ENCODE results near the gene CARD19.
A peak's percentile ranks its signal among the peaks of the same experiment; 100 is the strongest.
"Not testable (repeated sequence)": the region's sequence is repeated elsewhere in the genome, so short reads cannot be mapped to it uniquely, and the experiment has no call there.

CARD19 gene

DNA sequence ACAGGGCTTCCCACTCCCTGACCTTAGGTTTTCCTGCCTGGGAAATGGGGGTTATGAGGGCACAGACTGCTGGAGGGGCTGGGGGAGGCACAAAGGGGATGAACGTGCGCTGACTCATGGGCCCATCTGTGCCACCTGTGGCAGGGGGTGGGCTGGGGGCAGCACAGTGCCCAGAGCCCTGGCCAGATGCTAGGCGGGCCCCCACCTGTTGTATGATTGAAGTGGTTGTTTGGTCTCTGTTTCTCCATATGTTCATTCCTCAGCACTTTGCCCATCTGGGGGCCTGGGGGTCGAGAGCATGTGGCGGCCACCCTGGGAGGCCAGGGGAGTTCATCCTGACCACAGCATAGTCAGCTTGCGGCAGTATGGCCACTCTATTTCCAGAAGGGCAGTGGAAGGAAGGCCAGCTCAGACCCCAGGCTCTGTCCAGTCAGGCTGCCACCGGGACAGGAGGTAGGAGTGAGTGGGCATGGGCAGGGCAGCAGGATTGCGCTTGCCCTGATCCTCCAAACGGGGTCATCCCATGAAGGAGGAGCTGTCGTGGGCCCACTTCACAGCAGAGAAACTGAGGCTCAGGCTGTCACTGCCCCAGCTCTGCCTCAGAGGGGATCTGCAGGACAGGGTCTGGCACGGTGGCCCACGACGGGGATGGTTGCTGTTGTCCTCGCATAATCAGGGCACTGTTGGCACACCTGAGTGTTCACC, 38.9 kb downstream of the CARD19 start:
- peaks cover 12% of the 10 kb centered on the region for H3K27me3 ChIP-seq (ENCODE audit: insufficient read depth, low read length)
- H3K4me1 ChIP-seq (ENCODE audit: insufficient read depth, low read length): 0 out of 2 replicates have a peak, but pooled peaks cover 2% of the 10 kb centered on the region
- peak overlapping the region; percentile 81 for H3K4me3 ChIP-seq (ENCODE audit: low read length)
- H3K9ac ChIP-seq (ENCODE audit: low read depth, low read length): peak overlapping the region; percentile 66; the same call in 1 of the 2 replicates
- H3K36me3 ChIP-seq (ENCODE audit: insufficient read depth, low read depth, low read length): no peaks in the 10 kb centered on the region
- no peaks in the 10 kb centered on the region for H3K9me3 ChIP-seq (ENCODE audit: insufficient read depth, low read depth, low read length)
- H3K27ac ChIP-seq (ENCODE audit: low read length): no peak overlapping the region

DNA sequence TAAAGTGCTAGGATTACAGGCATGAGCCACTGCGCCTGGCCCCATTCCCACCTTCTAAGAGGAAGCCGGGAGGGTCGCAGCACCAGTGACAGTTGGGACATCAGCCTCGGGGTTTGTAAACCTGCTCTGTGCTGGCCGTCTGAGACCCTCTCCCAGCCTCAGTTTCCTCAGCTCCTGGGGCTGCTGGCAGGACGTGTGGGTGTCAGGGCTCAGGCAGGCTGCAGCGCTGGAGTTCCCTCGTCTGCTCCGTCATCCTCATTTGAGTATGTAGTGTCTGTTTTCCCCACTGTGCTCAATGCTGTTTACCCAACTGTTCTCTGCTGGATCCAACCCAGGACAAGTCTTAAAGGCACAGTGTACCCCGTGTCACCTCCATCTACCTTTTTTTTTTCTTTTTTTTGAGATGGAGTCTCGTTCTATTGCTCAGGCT, 40.0 kb downstream of the CARD19 start:
- no peak overlapping the region for H3K9ac ChIP-seq (ENCODE audit: low read depth, low read length)
- peaks cover 12% of the 10 kb centered on the region for H3K27me3 ChIP-seq (ENCODE audit: insufficient read depth, low read length)
- no peak overlapping the region for H3K27ac ChIP-seq (ENCODE audit: low read length)
- no peak overlapping the region for H3K4me3 ChIP-seq (ENCODE audit: low read length)
- no peaks in the 10 kb centered on the region for H3K36me3 ChIP-seq (ENCODE audit: insufficient read depth, low read depth, low read length)
- 0 out of 2 replicates have a peak, but pooled peaks cover 2% of the 10 kb centered on the region for H3K4me1 ChIP-seq (ENCODE audit: insufficient read depth, low read length)
- no peaks in the 10 kb centered on the region for H3K9me3 ChIP-seq (ENCODE audit: insufficient read depth, low read depth, low read length)

DNA sequence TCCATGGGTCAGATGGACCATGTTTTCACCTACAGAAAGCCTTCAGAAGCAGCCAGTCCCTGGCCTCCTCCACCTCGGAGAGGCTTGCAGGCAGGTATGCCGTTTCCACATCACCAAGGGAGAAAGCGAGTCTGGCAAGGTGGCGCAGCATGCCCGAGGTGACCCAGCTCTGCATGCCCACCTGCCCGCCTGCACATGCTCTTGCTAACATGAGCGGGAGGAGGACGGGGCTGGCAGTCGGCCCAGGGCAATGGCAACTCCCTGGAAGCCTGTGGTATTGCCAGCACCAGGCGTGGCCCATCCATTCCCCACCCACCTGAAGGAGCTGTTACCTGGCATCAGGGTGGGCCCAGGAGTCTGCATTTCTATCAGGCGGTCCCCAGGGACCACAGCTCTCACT, 41.3 kb downstream of the CARD19 start:
- Histone ChIP-seq H3K27me3 (ENCODE audit: insufficient read depth, low read length) (peaks cover 12% of the 10 kb centered on the region), H3K4me3 (ENCODE audit: low read length) (no peak overlapping the region), H3K9me3 (ENCODE audit: insufficient read depth, low read depth, low read length) (no peaks in the 10 kb centered on the region), H3K4me1 (ENCODE audit: insufficient read depth, low read length) (0 out of 2 replicates have a peak, but pooled peaks cover 2% of the 10 kb centered on the region), H3K36me3 (ENCODE audit: insufficient read depth, low read depth, low read length) (no peaks in the 10 kb centered on the region), H3K27ac (ENCODE audit: low read length) (no peak overlapping the region), H3K9ac (ENCODE audit: low read depth, low read length) (no peak overlapping the region)

DNA sequence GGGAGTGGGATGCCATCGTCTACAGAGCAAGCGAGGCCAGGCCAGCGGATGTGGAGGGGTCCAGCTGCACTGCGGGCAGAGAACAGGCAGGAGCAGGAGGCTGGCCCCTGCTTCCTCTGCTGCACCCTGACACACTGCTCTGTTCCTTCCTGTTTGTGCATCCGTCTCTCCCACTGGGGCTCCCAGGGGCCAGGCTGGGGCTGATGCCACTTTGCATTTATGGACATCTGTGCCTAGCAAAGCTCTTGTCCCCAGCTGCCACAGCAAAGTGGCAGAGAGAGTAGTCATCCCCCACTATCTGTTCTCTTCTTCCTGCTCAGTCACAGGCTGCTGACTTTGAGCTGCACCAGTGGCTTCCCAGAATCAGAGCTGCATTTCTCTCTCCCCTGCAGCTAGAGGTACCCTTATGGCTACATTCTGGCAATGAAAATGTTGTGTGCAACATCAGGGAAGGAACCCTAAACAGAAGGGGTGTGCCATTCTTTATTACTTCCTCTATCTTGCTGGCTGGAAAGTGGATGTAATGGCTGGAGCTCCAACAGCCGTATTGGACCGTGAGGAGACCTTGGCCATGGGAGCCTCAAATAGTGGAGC, 42.3 kb downstream of the CARD19 start:
- peaks cover 12% of the 10 kb centered on the region for H3K27me3 ChIP-seq (ENCODE audit: insufficient read depth, low read length)
- H3K27ac ChIP-seq (ENCODE audit: low read length): no peak overlapping the region
- no peak overlapping the region for H3K4me3 ChIP-seq (ENCODE audit: low read length)
- H3K4me1 ChIP-seq (ENCODE audit: insufficient read depth, low read length): no peaks in the 10 kb centered on the region
- no peaks in the 10 kb centered on the region for H3K9me3 ChIP-seq (ENCODE audit: insufficient read depth, low read depth, low read length)
- H3K9ac ChIP-seq (ENCODE audit: low read depth, low read length): no peak overlapping the region
- no peaks in the 10 kb centered on the region for H3K36me3 ChIP-seq (ENCODE audit: insufficient read depth, low read depth, low read length)

DNA sequence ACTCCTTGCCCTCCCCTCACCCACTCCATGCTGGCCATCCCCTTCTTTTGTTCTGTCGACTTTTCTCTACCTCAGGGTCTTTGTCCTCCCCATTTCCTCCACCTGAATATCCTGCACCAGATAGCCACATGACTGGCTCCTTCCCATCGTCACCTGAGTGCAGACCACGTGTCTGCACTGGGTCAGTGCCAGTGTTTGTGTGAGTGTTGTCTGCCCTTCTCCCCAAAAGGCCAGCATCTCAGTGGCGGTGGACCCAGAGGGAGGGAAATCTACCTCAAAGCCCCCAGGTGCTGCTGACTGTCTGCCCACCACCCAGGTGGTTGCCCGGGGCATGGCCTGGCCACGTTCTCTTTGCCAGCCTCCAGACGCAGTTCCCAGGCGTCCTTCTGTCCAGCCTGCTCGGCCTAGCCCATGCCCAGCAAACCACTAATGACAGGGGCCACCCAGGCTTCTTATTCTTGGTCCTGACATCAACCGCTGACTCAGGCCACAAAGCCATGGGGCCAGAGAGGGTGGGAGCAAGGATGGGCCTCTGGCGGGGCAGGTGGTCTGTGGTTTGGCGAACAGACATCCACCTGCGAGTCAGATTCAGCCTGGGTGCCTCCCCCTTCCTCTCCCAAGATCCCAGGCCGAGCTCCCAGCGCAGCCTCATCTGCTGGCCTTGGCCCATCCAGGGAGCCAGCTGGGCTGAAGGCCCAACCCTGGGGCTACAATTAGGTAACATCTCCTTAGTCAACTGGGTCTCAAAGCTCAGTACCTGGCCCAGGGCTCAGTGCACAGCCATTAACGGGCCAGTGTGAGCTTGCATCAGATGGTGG, 43.6 kb downstream of the CARD19 start:
- Histone ChIP-seq H3K9ac (ENCODE audit: low read depth, low read length) (no peak overlapping the region), H3K36me3 (ENCODE audit: insufficient read depth, low read depth, low read length) (no peaks in the 10 kb centered on the region), H3K9me3 (ENCODE audit: insufficient read depth, low read depth, low read length) (no peaks in the 10 kb centered on the region), H3K4me3 (ENCODE audit: low read length) (no peak overlapping the region), H3K27me3 (ENCODE audit: insufficient read depth, low read length) (peaks cover 10% of the 10 kb centered on the region), H3K4me1 (ENCODE audit: insufficient read depth, low read length) (0 out of 2 replicates have a peak, but pooled peaks cover 4% of the 10 kb centered on the region), H3K27ac (ENCODE audit: low read length) (no peak overlapping the region)

DNA sequence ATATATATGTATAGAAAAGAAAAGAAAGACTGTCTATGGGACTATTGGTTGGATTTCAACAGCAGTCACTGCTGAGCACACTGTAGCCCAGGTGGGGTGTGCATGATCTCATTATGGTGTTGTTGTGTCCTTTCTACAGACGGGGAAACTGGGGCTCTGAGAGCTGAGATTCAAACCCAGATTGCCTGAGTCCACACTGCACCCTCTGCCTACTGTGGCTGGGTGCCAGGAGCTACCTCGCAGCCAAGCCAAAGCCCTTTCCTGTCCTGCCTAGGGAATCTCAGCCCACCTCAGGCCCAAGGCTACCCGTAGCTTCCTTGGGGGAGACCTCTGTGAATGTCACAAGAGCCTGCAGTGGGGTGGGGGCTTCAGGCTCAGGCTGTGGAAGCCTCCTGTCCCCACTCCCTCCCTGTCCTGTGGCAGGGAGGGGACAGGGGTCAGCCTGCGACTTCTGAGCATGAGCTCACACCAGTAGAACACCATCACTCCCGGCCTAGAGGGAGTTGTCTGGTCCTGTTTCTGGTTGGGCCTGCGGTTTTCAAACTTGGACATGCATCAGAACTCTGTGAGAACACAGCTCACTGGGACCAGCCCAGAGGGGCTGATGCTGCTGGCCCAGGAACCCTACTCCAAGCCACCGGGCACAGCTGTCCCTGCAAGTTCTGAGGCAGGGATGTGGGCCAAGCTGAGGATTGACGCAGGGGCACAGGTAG, 45.9 kb downstream of the CARD19 start:
- Histone ChIP-seq H3K27me3 (ENCODE audit: insufficient read depth, low read length) (no peaks in the 10 kb centered on the region), H3K9ac (ENCODE audit: low read depth, low read length) (no peak overlapping the region), H3K9me3 (ENCODE audit: insufficient read depth, low read depth, low read length) (no peaks in the 10 kb centered on the region), H3K4me1 (ENCODE audit: insufficient read depth, low read length) (0 out of 2 replicates have a peak, but pooled peaks cover 4% of the 10 kb centered on the region), H3K36me3 (ENCODE audit: insufficient read depth, low read depth, low read length) (no peaks in the 10 kb centered on the region), H3K4me3 (ENCODE audit: low read length) (no peak overlapping the region), H3K27ac (ENCODE audit: low read length) (no peak overlapping the region)

DNA sequence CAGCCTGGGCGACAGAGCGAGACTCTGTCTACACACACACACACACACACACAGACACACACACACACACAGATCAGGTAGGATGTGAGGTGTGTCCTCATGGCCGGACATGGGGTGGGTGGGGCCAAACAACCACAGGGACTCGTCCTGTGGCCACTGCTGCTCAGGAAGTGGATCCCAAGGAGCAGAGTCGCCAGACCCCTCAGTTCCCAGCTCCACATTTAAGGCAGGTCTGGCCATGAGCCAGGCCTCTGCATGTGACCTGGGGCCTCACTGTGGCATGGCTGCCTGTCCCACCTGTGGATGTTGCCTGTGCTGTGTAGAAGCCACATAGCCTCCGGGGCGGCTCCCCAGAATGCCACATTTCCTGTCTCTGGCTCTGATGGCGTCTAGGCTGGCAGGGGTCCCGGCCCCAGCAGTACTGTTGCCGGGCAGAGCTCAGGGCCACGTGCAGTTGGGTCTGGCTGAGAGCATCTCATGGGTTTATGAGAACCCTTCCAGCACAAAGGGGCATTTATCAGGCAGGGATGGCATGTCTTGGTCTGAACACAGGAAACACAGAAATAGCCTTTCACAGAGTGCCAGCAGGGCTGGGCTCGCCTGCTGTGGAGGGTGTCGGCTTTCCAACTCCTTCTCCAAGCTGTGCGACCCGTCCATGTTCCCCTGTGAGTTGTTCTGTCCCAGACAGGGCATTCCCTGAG, 48.0 kb downstream of the CARD19 start:
- no peak overlapping the region for H3K27ac ChIP-seq (ENCODE audit: low read length)
- H3K4me1 ChIP-seq (ENCODE audit: insufficient read depth, low read length): 0 out of 2 replicates have a peak, but pooled peaks cover 4% of the 10 kb centered on the region
- no peaks in the 10 kb centered on the region for H3K36me3 ChIP-seq (ENCODE audit: insufficient read depth, low read depth, low read length)
- H3K9me3 ChIP-seq (ENCODE audit: insufficient read depth, low read depth, low read length): no peaks in the 10 kb centered on the region
- H3K9ac ChIP-seq (ENCODE audit: low read depth, low read length): no peak overlapping the region
- no peak overlapping the region for H3K4me3 ChIP-seq (ENCODE audit: low read length)
- no peaks in the 10 kb centered on the region for H3K27me3 ChIP-seq (ENCODE audit: insufficient read depth, low read length)

DNA sequence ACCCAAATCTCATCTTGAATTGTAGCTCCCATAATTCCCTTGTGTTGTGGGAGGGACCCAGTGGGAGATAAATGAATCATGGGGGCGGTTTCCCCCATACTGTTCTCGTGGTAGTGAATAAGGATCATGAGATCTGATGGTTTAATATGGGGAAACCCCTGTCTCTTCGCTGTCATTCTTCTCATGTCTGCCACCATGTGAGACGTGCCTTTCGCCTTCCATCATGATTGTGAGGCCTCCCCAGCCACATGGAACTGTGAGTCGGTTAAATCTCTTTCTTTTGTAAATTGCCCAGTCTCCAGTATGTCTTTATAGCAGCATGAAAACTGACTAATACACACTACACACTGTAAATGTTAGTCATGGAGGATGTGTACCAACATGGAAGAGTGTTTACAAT, 50.7 kb downstream of the CARD19 start:
- not testable (repeated sequence) for H3K4me3 ChIP-seq (ENCODE audit: low read length); H3K27ac ChIP-seq (ENCODE audit: low read length); H3K9ac ChIP-seq (ENCODE audit: low read depth, low read length)

DNA sequence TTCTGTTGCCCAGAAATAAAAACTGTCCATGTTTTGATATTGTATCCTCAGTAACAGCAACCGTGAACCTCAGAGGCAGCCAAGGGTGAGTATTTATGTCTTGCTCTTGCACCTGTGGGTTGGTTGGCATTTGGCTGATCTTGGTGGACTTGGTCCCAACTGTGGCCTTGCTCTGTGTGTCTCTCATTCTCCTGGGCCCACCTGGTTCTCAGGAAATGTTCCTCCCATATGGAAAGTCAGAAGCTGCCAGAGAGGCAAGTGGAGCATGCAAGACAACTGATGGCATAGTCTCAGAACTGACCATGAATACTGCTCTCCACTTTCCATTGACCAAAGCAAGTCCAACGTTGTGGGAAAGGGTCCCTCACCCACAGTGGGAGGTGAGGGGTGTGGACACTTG, 51.6 kb downstream of the CARD19 start:
- Histone ChIP-seq H3K27ac (ENCODE audit: low read length) (no peak overlapping the region), H3K9me3 (ENCODE audit: insufficient read depth, low read depth, low read length) (no peaks in the 10 kb centered on the region), H3K4me1 (ENCODE audit: insufficient read depth, low read length) (0 out of 2 replicates have a peak, but pooled peaks cover 4% of the 10 kb centered on the region), H3K27me3 (ENCODE audit: insufficient read depth, low read length) (no peaks in the 10 kb centered on the region), H3K4me3 (ENCODE audit: low read length) (no peak overlapping the region), H3K9ac (ENCODE audit: low read depth, low read length) (no peak overlapping the region), H3K36me3 (ENCODE audit: insufficient read depth, low read depth, low read length) (no peaks in the 10 kb centered on the region)

More for the DNA sequence above, 50.7 kb downstream of the CARD19 start:
- H3K9me3 ChIP-seq (ENCODE audit: insufficient read depth, low read depth, low read length); H3K27me3 ChIP-seq (ENCODE audit: insufficient read depth, low read length); H3K4me1 ChIP-seq (ENCODE audit: insufficient read depth, low read length); H3K36me3 ChIP-seq (ENCODE audit: insufficient read depth, low read depth, low read length): not testable (repeated sequence)

DNA sequence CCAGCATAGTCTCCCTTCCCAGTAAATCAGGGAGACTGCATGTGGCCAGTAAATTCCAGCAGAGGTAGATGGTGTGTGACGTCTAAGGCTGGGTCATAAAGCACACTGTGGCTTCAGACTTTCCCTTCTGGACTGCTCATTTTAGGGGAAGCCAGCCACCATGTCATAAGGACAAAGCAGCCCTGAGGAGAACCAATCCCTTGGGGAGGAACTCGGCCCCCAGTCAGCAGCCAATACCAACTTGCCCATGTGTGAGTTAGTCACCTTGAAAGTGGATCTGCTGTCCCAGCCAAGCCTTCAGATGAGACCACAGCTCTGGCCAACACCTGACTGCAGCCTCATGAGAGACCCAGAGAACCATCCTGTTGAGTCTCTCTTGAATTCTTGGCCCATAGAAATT, 52.7 kb downstream of the CARD19 start:
- no peak overlapping the region for H3K27ac ChIP-seq (ENCODE audit: low read length)
- H3K36me3 ChIP-seq (ENCODE audit: insufficient read depth, low read depth, low read length): no peaks in the 10 kb centered on the region
- no peak overlapping the region for H3K4me3 ChIP-seq (ENCODE audit: low read length)
- no peak overlapping the region for H3K9ac ChIP-seq (ENCODE audit: low read depth, low read length)
- no peaks in the 10 kb centered on the region for H3K9me3 ChIP-seq (ENCODE audit: insufficient read depth, low read depth, low read length)
- H3K27me3 ChIP-seq (ENCODE audit: insufficient read depth, low read length): no peaks in the 10 kb centered on the region
- H3K4me1 ChIP-seq (ENCODE audit: insufficient read depth, low read length): 0 out of 2 replicates have a peak, but pooled peaks cover 4% of the 10 kb centered on the region

DNA sequence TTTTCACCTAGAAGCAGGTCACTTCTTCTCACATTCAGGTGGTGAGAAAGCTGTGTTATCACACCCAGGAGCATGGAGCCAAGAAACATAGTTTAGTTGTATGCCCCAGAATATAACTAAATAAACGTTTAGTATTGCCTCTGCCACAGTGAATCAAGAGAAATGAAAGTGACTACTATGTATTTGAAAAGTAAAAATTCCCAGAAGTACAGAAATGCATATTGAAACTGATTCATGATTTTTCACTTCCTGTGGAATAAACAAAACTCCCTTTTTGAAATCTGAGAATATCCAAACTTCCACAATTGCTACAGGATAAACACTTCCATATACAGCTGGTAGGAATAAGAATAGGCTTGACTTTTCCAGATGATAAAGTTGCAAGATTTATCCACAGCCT, 53.3 kb downstream of the CARD19 start:
- Histone ChIP-seq H3K27ac (ENCODE audit: low read length) (no peak overlapping the region), H3K9me3 (ENCODE audit: insufficient read depth, low read depth, low read length) (no peaks in the 10 kb centered on the region), H3K9ac (ENCODE audit: low read depth, low read length) (no peak overlapping the region), H3K27me3 (ENCODE audit: insufficient read depth, low read length) (no peaks in the 10 kb centered on the region), H3K4me1 (ENCODE audit: insufficient read depth, low read length) (0 out of 2 replicates have a peak, but pooled peaks cover 1% of the 10 kb centered on the region), H3K4me3 (ENCODE audit: low read length) (no peak overlapping the region), H3K36me3 (ENCODE audit: insufficient read depth, low read depth, low read length) (no peaks in the 10 kb centered on the region)

Measured in iPS-20b (cell line).